GM18505 (cell line): ENCODE data around the gene EPHA6.
"Not testable (repeated sequence)": the region's sequence is repeated elsewhere in the genome, so short reads cannot be mapped to it uniquely, and the experiment has no call there.

ENCODE experiments used
- ATAC-seq: cut with Tn5 transposase; IDR thresholded peaks from one replicate; pipeline ENCODE4 v1.9.1; 2021; ENCODE audit not compliant: unreplicated experiment
- POLR2A ChIP-seq: IDR thresholded peaks from 4 replicates; pipeline ENCODE4 v1.6.1; 2011; ENCODE audit warnings: borderline replicate concordance; ENCODE audit not compliant: insufficient read depth, insufficient read length; ENCODE audit errors: extremely low read depth

Gene EPHA6

DNA sequence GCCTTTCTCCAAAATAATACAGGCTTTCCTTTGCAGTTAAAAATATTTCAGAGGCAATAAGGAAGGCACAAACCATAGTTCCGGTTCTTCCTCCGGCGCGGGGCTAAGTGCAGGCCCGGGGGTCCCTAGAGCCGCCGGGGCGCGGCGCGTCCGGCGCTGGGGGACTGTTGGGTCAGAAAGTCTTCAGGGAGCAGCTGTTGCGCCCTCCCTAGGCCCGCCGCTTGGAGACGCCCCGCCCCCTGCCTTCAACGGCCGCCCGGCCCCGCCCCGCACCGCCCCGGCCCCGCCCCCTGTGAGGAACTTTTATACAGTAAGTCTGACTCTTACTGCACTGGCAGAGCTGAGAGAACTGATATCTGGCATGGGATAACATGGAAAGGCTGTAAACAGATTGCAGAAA lies 667.0 kb downstream of the EPHA6 start:
- ATAC-seq, result no peak
- no peak for TF ChIP-seq POLR2A

DNA sequence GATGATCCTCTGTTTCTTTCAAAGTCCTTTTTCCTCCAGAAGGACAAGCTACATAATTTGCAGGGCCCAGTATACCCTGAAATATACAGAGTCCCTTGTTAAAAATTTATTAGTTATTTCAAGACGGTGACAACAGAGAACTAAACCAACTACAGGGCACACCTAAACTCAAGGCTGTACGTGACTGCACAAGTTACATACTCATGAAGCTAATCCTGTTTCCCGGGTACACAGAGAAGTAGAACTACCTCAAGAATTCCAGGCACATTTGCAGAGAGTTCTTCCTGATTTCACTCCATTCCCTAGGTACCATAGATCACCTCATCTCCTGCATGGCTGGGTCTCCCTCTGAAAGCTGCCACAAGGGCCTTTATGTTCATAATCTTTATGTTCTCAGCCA lies 670.8 kb downstream of the EPHA6 start:
- no peak for ATAC-seq
- no peak for TF ChIP-seq POLR2A

DNA sequence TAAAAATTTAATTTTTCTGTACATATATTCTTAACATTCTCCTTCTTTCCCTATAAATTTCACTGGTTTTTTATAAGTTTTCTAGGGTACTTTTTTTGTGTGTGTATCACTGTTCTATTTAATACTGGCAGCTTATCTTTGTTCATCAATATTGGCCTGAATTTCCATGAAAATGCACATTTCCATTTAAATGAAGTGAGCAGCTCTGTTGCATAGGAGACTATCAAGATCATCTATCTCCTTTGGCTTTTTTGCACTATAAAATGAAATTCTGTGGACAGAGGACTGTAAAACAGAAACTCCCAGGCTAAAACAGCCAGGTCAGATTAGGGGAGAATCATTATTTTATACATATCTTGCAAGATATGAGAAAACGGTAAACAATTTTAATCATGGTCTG lies 673.2 kb downstream of the EPHA6 start:
- TF ChIP-seq POLR2A, result no peak
- ATAC-seq, result no peak

DNA sequence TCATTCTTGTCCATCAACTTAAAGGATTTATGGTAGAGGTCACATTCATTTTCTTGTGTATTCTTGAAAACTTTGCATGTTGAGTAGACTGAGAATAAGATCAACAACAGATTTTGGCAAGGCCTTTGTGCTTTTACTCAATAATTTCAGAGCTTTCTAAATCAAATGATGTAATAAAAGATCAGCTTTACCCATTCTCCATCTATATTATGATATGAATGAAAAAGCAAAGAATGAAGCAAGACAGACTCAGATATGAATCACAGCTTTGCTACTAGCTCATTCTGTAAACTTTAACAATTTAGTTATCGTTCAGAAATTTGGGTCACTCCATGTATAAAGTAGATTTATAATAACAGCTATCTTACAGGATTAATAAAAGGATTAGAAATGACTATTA lies 674.3 kb downstream of the EPHA6 start:
- no peak for ATAC-seq
- TF ChIP-seq POLR2A, result no peak

DNA sequence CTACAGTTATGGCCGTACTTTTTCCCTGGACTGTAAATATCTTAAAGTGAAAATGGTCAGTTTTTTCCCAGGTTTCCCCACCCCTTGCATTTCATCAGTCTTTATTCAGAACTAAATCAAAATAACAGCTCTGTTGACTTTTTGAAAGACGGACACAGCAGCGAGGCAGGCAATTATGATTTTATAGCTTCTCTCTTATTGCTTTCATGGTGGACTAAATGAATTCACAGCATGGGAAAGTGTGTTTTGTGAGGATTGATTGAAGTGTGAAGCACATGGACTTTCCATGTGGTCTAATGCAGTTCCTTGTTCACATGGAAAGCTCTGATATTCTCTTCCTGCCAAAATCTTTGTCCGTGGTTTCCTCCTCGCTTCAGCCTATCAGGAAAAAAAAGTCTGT lies 681.5 kb downstream of the EPHA6 start:
- no peak for TF ChIP-seq POLR2A
- ATAC-seq, result no peak

DNA sequence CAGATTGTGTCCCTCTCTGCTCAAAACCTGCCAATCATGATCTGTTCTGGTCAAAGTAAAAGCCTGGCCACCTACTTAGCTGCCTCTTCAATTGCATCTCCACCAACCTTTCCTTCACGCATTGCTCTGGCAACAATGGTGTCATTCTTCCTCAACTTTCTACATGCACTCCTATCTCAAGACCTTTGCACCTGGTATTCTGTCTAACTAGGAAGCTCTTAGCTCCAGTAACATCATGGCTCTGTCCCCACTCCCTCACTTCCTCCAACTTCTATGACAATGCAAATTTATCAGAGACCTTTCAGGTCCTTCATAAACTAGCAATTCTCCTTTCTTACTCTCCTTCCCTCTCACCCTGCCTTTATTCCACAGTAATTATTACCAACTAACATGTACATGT lies 682.7 kb downstream of the EPHA6 start:
- ATAC-seq, result no peak
- no peak for TF ChIP-seq POLR2A

DNA sequence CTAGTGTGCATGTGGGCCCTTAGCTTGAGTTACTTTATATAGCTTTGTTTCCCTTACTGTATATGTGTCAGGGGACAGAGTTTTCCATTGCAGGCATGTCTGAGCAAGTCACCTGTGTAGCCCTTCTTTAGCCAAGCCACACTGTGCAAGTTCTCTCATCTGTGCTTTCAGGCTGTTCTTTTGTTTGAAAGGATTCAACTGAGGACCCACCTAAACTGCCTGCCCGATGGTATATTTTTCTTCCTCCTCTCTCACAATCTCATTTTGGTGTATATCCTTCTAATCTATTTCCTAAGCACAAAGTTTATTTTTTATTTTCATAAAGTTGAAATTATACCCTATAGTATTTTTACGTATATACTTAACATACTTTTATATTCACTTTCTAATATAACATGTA lies 690.1 kb downstream of the EPHA6 start:
- no peak for TF ChIP-seq POLR2A
- ATAC-seq, result no peak

DNA sequence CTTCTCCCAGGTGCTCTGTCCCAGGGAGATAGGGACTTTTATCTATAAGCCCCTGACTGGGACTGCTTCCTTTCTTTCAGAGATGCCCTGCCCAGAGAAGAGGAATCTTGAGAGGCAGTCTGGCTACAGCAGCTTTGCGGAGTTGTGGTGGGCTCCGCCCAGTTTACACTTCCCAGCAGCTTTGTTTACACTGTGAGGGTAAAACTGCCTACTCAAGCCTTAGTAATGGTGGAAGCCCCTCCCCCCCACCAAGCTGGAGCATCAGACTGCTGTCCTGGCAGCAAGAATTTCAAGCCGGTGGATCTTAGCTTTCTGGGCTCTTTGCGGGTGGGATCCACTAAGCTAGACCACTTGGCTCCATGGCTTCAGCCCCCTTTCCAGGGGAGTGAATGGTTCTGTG lies 696.4 kb downstream of the EPHA6 start:
- no peak for TF ChIP-seq POLR2A
- no peak for ATAC-seq

DNA sequence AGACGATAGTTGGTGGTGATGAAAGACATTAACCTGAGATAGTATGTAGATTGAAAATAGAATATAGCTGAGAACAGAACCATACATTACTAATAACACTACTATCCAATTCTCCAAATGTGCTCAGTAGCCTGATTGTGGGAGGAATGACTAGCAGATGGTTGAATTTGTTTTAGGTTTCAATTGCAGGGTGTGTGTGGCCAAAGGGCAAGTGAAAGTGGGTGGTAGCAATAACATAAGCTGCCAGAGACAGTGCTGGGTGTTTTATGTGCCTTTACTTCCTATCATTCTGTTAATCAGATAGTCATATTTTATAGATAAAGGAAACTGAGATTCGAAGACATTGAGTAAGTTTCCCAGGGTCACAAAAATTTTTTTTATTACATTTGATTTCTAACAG lies 700.7 kb downstream of the EPHA6 start:
- no peak for ATAC-seq
- TF ChIP-seq POLR2A, result no peak

DNA sequence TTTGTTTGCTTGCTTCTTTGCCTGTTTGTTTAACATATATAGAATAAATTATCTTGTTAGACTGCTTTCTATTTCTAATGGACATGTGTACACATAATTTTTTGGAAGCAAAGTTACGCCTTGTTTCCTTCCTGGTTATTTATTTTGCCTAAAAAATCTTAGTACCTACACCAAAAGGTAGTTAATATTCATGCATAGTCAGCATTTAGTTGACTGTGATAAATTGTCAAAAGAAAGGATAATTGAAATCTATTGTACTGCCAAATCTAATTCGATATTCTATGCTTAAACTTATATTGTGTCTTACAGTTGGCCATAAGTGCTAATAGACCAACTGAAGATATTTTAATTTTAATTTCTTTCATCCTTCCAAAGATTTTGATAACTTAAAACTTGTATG lies 716.3 kb downstream of the EPHA6 start:
- no peak for TF ChIP-seq POLR2A
- ATAC-seq, result no peak

DNA sequence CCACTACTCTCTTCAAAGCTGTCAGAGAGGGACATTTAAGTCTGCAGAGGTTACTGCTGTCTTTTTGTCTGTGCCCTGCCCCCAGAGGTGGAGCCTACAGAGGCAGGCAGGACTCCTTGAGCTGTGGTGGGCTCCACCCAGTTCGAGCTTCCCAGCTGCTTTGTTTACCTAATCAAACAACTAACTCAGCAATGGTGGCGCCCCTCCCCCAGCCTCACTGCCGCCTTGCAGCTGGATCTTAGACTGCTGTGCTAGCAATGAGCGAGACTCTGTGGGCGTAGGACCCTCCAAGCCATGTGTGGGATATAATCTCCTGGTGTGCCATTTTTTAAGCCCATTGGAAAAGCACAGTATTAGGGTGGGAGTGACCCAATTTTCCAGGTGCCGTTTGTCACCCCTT lies 733.2 kb downstream of the EPHA6 start:
- ATAC-seq, result not testable (repeated sequence)

DNA sequence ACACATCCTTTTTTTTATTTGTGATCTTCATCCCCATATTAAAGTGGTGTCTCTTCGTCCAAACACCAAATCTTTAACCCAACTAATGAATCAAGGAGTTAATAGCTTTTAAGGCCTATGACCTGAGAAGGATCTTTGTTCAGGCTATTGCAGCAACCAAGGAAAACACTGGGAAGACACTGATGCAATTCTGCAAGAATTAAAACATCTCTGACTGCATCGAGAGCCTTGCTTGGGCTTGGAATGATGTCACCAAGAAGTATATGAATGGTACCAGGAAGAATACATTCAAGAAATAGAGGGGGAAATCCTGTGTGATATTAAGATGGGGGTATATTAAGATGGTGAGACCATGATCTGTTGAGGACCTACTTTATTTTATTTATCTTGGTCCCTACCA lies 736.0 kb downstream of the EPHA6 start:
- ATAC-seq, result no peak
- TF ChIP-seq POLR2A, result no peak

DNA sequence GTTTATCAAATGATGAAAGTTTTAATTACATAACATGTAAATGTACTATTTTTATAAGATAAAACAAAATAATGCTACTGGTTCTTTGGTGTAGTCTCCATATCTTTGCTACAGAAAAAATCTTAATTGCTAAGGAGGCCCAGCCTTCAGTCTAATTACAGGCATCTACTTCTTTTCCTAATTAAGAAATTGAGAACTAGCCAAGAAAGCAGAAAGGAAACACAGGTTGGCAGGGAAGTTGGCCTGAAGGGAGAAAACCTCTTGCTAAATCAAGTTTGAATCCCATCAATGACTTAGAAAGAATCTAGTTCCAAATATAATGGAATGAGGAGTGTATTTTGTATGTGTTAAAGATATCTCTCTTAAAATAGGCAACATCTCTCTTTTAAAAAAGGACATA lies 737.8 kb downstream of the EPHA6 start:
- no peak for ATAC-seq
- TF ChIP-seq POLR2A, result no peak

DNA sequence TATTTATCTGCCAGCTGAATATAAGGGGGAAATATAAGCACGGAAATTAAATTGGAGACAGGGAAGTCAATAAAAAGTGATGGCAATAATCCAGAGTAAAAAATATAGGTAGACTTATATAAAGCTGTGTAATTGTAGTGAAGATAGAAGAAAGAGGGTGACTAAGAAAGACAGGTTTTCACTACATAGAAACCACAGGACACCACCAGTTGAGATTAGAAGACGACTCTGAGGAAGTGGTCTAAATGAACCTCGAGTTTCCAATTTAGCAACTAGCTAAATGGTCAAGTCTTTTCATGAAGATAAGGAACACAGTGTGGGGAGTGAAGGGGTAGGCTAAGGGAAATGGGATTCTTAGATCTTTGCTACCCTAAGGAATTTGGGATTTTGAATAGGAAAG lies 761.3 kb downstream of the EPHA6 start:
- no peak for ATAC-seq
- no peak for TF ChIP-seq POLR2A

DNA sequence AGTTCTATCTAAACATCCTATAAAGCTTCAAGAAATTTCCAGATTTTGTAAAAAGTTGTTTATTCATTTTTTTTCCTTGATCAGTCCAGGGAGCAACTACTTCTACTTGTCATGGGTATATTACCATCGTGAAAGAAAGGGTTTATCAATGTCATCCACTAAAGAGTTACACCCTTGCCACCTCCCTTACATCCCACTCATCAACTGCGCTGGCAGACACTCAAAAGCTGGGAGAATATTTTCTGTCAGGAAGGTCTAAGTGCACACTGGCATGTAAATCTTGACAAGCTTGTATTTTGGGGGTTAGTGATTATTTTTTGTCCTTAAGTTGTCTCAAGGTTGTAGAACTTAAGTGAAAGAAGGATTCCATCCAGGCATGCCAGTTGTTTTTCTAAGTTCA lies 761.8 kb downstream of the EPHA6 start:
- TF ChIP-seq POLR2A, result no peak
- no peak for ATAC-seq
